NCI-H524 (cell line): ENCODE measurements around the gene CDKL1.
A peak's percentile ranks its signal among the peaks of the same experiment; 100 is the strongest.
"Not testable (repeated sequence)": the region's sequence is repeated elsewhere in the genome, so short reads cannot be mapped to it uniquely, and the experiment has no call there.

Experiments used
- DNase-seq, 2 experiments: peaks; one replicate each; lab custom pipeline; 2025; lab: John Stamatoyannopoulos, UW

The CDKL1 gene

DNA sequence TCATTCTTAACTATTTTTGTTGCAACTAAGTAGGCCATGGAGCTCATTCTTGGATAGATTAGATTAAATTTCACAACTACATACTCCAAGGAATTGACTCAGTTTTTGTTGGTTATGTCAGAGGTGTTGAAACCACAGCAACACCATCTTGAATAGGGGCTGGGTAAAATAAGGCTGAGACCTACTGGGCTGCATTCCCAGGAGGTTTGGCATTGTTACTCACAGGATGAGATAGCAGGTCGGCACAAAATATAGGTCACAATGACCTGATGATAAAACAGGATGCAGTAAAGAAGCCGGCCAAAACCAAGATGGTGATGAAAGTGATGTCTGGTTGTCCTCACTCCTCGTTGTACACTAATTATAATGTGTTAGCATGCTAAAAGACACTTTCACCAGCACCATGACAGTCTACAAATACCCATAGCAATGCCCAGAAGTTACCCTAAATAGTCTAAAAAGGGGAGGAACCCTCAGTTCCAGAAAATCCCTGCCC lies 63.6 kb downstream of the CDKL1 start:
- no peak for DNase-seq

DNA sequence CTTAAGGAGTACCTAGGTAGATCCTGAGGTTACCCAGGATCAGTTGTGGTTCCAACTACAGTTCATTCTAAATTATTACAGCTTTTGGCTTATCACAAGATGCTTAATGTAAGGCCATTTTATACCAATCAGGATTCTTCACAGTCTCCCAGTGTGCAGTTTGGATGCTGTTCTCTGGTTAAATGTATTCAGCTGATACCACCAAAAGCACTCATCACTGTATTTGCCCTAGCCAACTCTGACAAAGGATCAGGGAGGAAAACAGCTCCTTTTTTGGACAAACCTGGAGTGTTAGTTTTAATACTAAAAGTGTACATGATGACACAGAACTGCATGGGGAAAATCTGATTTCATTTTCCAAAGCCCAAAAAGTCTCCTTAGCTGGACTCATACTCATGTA lies 65.1 kb downstream of the CDKL1 start:
- DNase-seq, result no peak

DNA sequence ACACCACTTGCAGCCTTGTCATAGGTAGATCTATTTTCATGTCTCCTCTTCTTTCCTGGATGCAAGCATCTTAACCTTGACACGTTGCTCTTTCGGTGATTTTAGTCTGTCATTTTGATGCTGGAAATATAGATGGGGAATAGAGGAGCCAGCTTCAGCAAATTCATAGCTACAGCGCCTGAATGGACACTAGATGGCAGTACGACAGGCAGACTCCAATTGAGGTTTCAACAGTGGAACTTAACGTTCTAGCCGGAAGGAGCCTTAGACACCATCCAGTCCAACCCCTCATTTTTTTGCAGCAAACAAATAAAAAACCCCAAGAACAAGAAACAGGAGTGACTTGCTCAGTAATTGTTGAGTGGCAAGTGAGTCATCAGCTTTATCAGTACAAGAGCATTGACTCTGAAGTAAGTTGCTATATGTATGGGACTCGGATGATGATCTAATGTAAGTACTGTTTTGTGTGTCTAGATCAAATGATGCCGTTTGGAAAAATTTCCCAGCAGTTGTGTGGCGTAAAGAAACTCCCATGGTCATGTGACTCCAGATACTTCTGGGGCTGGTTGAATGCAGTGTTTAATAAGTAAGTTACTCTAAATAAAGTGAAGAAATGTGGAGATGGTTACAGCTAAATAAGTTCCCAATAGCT lies 75.5 kb downstream of the CDKL1 start:
- peak; percentile 72 to 86 for DNase-seq

DNA sequence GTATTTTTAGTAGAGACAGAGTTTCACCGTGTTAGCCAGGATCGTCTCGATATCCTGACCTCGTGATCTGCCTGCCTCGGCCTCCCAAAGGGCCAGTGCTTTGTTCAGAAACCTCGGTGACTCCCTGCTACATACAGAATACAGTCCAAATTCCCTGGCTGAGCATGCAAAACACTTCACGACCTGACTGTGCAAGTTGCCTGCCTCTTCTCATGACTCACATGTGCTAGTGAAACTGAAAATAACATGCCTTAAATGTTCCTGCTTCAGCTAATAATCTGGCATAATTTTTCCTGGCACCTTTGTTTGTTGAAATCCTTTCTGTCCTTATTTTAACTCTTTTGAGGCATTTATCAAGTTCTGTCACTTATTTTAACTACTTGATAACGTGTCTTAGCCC lies 76.4 kb downstream of the CDKL1 start:
- no peak for DNase-seq

GRCh38 chr14:50319721-50320120 lies 77.0 kb downstream of the CDKL1 start:
- DNase-seq, result no peak

- DNase-seq, result no peak
Measured at GRCh38 chr14:50319293-50319692, 77.4 kb downstream of the CDKL1 start.

DNA sequence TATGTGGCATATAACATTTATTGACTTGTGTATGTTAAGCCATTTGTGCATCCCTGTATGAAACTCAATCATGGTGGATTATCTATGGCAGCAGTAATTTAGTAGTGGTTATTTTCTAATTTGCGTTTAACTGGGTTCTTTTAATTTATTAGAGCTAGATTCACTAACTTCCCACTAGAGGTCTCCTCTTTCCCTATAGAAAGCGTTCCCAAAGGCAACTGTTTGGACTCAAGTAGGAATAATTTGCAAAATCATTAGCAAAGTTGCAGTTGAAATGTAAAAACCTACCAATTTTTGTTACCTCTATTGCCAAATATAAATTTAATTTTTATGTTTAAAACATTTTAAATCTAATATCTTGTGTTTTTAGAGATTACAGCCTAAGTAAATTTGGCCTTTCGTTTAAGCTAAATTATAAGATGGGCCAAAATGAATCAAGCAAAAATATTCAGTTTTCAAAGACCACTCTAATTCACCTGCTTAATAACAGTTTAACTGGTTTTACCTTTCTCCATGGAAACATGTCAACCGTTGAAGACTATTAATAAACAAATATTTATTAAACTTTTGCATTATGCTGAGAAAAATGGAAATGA lies 78.6 kb downstream of the CDKL1 start:
- DNase-seq, result peak in 1 of 2 experiments; percentile 65

DNA sequence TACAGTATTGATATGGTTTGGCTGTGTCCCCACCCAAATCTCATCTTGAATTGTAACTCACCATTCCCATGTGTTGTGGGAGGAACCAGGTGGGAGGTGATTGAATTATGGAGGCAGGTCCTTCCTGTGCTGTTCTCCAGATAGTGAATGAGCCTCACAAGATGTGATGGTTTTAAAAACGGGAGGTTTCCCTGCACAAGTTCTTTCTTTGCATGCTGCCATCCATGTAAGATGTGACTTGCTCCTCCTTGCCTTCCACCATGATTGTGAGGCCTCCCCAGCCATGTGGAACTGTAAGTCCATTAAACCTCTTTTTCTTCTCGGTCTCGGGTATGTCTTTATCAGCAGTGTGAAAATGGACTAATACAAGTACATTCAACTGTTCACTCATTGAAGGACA lies 82.6 kb downstream of the CDKL1 start:
- DNase-seq, result not testable (repeated sequence)

- peak in 1 of 2 experiments; percentile 81 for DNase-seq
Measured at GRCh38 chr14:50312734-50313054, 84.0 kb downstream of the CDKL1 start.

DNA sequence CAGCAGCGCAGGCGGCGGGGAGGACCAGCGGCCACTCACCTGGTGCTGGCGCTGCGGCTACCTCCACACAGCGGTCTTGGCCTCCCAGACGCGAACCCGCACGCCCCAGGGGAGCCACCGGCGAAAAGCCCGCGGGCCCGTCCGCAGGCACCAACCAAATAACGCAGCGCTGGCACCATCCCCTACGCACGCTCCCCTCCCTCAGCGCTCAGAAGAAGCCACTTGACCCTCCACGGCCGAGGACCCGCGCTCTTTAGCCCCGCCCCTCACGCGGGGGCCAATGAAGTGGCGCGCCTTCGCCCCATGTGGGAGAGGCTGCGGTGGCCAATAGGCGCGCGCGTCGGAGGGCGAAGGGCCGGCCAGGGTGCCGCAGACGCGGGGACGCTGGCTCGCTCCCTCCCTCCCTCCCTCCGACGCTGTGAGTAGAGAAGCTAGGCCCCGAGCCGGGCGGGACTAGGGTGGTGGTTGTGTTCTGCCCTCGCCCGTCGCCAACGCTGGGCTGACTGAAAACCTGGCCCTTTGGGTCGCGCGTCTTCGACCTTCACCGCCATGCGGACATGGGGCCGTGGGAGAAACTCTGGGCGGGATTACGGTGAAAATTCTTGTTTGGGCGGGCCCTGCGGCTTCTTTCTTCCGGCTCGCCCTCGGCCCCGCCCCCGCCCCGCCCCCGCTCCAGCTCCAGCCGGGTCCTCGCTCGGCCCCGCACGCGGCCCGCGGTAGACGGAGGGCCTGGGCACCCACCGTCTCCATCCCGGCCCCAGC lies 84.5 kb downstream of the CDKL1 start, which contains the start of the genes DMAC2L and L2HGDH:
DMAC2L (plus strand) TSS at position 353 of the 762 bp plus-strand sequence. CDS start 9,164 bp downstream, outside the sequence.
L2HGDH (minus strand) TSS at position 258 of the 762 bp plus-strand sequence; CDS start at position 179, 79 bp downstream.
- peak; percentile 98 to 99 for DNase-seq

DNA sequence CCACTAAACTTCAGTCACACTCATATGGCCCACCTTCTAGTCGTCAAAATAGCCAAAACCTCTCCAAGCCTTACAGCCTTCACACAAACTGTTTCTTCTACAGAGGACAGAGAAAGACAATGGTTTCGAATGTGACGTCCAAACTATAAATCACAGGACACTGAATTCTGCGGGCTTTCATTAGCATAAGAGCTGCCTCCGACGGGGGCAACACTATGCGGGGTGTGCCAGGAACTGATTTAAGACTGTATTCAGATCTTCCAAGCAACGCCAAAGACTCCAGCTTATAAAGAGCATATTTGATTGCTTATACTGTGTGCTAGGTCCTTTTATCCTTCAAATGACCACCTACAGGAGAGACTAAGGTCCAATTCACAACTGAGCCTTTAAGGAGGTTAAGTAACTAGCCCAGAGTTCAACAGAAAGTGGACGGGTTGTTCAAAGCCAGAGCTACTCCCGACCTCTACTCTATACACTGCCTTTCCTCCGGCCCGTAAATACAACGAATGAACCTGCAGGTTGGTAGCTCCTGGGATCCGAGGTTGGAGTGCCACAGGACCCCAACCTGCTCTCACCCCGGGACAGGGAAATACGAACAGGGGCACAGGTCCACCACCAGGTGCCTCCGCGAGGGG lies 85.2 kb downstream of the CDKL1 start:
- DNase-seq, result peak in 1 of 2 experiments; percentile 70

DNA sequence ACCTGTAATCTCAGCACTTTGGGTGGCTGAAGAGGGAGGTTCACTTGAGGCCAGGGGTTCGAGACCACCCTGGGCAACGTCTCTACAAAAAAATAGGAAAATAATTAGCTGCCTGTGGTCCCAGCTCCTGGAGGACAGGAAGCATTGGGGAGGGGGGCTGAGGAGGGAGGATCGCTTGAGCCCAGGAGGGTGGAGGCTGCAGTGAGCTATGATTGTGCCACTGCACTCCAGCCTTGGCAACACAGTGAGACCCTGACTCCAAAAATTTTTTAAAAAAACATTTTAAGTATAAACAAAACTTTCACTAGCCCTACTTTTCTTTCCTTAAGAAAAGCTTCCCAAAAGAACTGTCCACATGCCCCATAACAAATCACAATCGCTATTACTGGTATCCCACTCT lies 86.2 kb downstream of the CDKL1 start:
- no peak for DNase-seq

- DNase-seq, result no peak
Measured at GRCh38 chr14:50308363-50308915, 88.2 kb downstream of the CDKL1 start.

DNA sequence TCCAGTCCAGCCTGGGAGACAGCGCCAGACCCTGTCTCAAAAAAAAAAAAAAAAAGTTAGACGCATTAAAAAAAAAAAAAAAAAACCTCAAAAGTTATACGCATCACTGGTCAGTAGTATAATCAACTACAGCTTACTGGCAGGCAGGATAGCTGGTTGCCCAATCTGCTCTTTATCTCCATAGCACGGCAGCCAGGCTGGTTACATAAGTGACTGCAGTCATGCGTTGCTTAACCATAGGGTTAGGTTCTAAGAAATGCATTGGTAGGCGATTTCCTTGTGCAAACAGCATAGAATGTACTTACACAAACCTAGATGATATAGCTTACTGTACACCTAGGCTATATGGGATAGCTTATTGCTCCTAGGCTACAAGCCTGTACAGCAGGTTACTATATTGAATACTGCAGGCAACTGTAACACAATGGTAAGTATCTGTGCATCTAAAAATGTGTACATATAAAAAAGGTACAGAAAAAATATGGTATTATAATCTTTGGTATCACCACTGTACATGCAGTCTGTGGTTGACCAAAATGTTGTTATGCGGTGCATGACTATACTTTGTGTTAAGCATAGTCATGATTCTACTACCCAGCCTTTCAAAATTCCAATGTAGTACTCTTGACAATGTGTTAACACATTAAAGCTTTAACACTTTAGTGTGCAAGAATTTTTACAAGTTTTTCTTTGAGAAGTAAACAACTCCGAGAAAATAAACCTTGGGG lies 92.8 kb downstream of the CDKL1 start:
- no peak for DNase-seq

GRCh38 chr14:50301914-50302313 lies 94.8 kb downstream of the CDKL1 start:
- DNase-seq, result no peak

- no peak for DNase-seq
Measured at GRCh38 chr14:50299585-50299984, 97.1 kb downstream of the CDKL1 start.

- peak in 1 of 2 experiments; percentile 33 for DNase-seq
Measured at GRCh38 chr14:50290306-50290705, 106.4 kb downstream of the CDKL1 start.

GRCh38 chr14:50288146-50288545 lies 108.5 kb downstream of the CDKL1 start:
- DNase-seq, result no peak

- no peak for DNase-seq
Measured at GRCh38 chr14:50285861-50286260, 110.8 kb downstream of the CDKL1 start.
